ENCODE data around the gene PHACTR1.

GRCh38 chr6:13048113-13048512 is 331.5 kb downstream of the PHACTR1 start:
- TF ChIP-seq, protein P1, sequence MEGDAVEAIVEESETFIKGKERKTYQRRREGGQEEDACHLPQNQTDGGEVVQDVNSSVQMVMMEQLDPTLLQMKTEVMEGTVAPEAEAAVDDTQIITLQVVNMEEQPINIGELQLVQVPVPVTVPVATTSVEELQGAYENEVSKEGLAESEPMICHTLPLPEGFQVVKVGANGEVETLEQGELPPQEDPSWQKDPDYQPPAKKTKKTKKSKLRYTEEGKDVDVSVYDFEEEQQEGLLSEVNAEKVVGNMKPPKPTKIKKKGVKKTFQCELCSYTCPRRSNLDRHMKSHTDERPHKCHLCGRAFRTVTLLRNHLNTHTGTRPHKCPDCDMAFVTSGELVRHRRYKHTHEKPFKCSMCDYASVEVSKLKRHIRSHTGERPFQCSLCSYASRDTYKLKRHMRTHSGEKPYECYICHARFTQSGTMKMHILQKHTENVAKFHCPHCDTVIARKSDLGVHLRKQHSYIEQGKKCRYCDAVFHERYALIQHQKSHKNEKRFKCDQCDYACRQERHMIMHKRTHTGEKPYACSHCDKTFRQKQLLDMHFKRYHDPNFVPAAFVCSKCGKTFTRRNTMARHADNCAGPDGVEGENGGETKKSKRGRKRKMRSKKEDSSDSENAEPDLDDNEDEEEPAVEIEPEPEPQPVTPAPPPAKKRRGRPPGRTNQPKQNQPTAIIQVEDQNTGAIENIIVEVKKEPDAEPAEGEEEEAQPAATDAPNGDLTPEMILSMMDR (IDR thresholded peaks at IDR 0.05) = no peak
- no peak for TF ChIP-seq POLR2A (IDR thresholded peaks at IDR 0.05)
